Hepatocyte (in vitro differentiated cells): ENCODE results near the gene INSR. TPM values are rescaled to one million over a fixed set of nuclear protein-coding genes. Genes with fewer than 3 reads are reported as not detected.
"Not testable (repeated sequence)": the region's sequence is repeated elsewhere in the genome, so short reads cannot be mapped to it uniquely, and the experiment has no call there.

Source experiments
- DNase-seq: peaks from one replicate; pipeline ENCODE4 v3.0.0-alpha.2; 2016; ENCODE audit warnings: low spot score
- H2AFZ ChIP-seq: fragments of 200-600 bp; sonication (generic); 2 replicates; pipeline ENCODE4 v1.6.0; 2016; ENCODE audit warnings: antibody characterized with exemption, mild to moderate bottlenecking
- H3K27ac ChIP-seq: fragments of 200-600 bp; sonication (generic); 2 replicates; pipeline ENCODE4 v1.5.1; 2016; ENCODE audit warnings: mild to moderate bottlenecking
- H3K27me3 ChIP-seq: fragments of 200-600 bp; sonication (generic); 2 replicates; pipeline ENCODE4 v1.6.1; 2016
- H3K36me3 ChIP-seq: fragments of 200-600 bp; sonication (generic); replicated peaks from 2 replicates; pipeline ENCODE4 v1.5.1; 2016; ENCODE audit warnings: low read depth; ENCODE audit not compliant: insufficient read depth
- H3K4me1 ChIP-seq: fragments of 200-600 bp; sonication (generic); 2 replicates; pipeline ENCODE4 v1.5.1; 2016; ENCODE audit warnings: mild to moderate bottlenecking, moderate library complexity; ENCODE audit not compliant: insufficient read depth
- H3K4me2 ChIP-seq: fragments of 200-600 bp; sonication (generic); 2 replicates; pipeline ENCODE4 v1.6.0; 2016
- H3K4me3 ChIP-seq: fragments of 200-600 bp; sonication (generic); 2 replicates; pipeline ENCODE4 v1.5.1; 2016; ENCODE audit warnings: mild to moderate bottlenecking
- H3K79me2 ChIP-seq: fragments of 200-600 bp; sonication (generic); 2 replicates; pipeline ENCODE4 v1.6.0; 2017; ENCODE audit warnings: mild to moderate bottlenecking
- H3K9me2 ChIP-seq: fragments of 200-600 bp; sonication (generic); replicated peaks from 2 replicates; pipeline ENCODE4 v1.6.0; 2017; ENCODE audit warnings: mild to moderate bottlenecking; ENCODE audit not compliant: insufficient read depth
- H3K9me3 ChIP-seq: fragments of 200-600 bp; sonication (generic); 2 replicates; pipeline ENCODE4 v1.5.1; 2016; ENCODE audit warnings: low read depth, mild to moderate bottlenecking
- H4K20me1 ChIP-seq: fragments of 200-600 bp; sonication (generic); 2 replicates; pipeline ENCODE4 v1.6.0; 2016; ENCODE audit warnings: mild to moderate bottlenecking; ENCODE audit not compliant: insufficient read depth, poor library complexity, severe bottlenecking
- CTCF ChIP-seq: fragments of 200-600 bp; sonication (generic); IDR thresholded peaks from 2 replicates; pipeline ENCODE4 v1.5.1; 2016; ENCODE audit warnings: antibody characterized with exemption, mild to moderate bottlenecking; ENCODE audit not compliant: poor library complexity
- EZH2 ChIP-seq: fragments of 200-600 bp; sonication (generic); IDR thresholded peaks from 2 replicates; pipeline ENCODE4 v1.6.1; 2016; ENCODE audit warnings: antibody characterized with exemption, mild to moderate bottlenecking, borderline replicate concordance
- EZH2phosphoT487 ChIP-seq: fragments of 200-600 bp; sonication (generic); IDR thresholded peaks from one replicate; pipeline ENCODE4 v1.6.1; 2018; ENCODE audit warnings: antibody characterized with exemption, mild to moderate bottlenecking, low read depth, moderate library complexity; ENCODE audit not compliant: unreplicated experiment, severe bottlenecking
- WGBS: methylation state at CpG from one replicate; pipeline ENCODE4 v1.1.6; 2016; ENCODE audit warnings: low lambda C conversion rate; ENCODE audit errors: missing lambda C conversion rate; 5-methylcytosine and 5-hydroxymethylcytosine counted together
- polyA plus RNA-seq: library from polyadenylated mRNA; unstranded; fragments of >200 nt; fragmentation: Nextera tagmentation; extraction: Ambion mirVana; gene quantifications from 2 replicates; pipeline ENCODE4 v1.2.1, GENCODE V29; 2016
- total RNA-seq: library from RNA; depleted of rRNA; stranded (reverse); fragments of >200 nt; gene quantifications from 2 replicates; pipeline ENCODE4 v1.2.3, GENCODE V29; 2014

INSR gene
- total and polyA plus RNA-seq, 2 experiments from 2014 or later, result 17.0 to 59.0 TPM

DNA sequence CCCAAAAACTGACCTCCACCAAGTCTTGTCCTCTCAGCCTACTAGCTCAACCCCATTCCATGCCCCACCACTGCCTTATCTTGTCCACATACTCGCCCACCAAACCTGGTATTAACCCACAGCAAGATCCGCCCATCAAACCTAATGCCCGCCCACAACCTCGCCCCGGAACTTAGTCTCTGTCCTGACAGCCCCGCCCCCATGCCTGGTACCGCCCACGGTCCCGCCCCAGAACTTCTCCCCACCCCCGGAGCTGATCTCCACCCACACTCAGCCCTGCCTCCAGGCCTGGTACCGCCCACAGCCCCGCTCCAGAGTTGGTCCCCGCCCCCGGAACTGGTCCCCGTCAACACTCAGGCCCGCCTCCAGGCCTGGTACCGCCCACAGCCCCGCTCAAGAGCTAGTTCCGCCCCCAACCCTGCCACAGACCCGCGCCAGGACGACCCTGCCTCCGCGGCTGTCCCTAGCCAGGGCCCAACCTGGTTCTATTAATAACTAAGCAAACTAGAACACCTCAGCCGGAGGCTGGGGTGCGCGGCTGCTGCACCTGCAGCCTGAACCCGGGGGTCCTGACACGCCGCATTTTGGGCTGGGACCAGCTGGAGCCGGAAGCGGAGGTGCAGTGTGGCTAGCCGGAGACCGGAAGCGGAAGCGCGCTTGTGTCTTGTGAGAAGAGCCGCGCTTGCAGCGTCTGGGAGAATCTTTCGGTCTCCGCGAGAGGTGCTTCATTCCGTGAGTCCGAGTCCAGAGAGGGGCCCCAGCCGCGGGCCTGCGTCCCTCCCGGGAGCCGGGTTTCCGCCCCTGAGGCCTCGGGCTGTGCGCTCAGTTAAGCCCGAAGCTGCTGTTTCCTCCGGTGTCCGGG, 224.9 kb downstream of the INSR start, which contains the start of gene ZNF557:
Gene ZNF557 (plus strand): TSS at position 662 of the 862 bp plus-strand sequence. CDS start 5,372 bp downstream, outside the sequence.
- peaks cover 4% of the 10 kb centered on the region for H3K9me2 ChIP-seq
- H3K27ac ChIP-seq, result peak within 1 kb of the TSS; percentile 87
- peaks cover 8% of the 10 kb centered on the region for H3K36me3 ChIP-seq
- peaks cover 14% of the 10 kb centered on the region for H3K79me2 ChIP-seq
- TF ChIP-seq EZH2phosphoT487 (no peak), CTCF (no peak), EZH2 (no peak)
- peak within 1 kb of the TSS; percentile 87 for H3K4me3 ChIP-seq
- no peaks in the 10 kb centered on the region for H4K20me1 ChIP-seq
- H2AFZ ChIP-seq, result peak within 1 kb of the TSS; percentile 91
- H3K4me1 ChIP-seq, result peaks cover 5% of the 10 kb centered on the region
- H3K27me3 ChIP-seq, result no peaks in the 10 kb centered on the region
- H3K9me3 ChIP-seq, result peaks cover 7% of the 10 kb centered on the region
- 2% methylated on average over 50 of the region's 56 CpGs for WGBS
- peak within 1 kb of the TSS; percentile 91 for H3K4me2 ChIP-seq
- peak; percentile 99 for DNase-seq

DNA sequence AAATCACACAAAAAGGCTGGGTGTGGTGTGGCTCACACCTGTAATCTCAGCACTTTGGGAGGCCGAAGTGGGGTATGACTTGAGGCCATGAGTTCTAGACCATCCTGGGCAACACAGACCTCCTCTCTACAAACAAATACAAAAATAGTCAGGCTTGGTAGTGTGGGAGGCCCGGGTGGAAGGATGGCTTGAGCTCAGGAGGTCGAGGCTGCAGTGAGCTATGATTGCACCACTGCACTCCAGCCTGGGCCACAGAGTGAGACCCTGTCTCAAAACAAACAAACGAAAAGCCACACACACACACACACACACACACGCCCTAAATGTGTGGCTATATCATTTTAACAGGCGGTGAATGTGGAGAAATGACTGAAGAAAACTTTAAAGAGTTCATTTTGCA, 225.6 kb downstream of the INSR start:
- WGBS, result 87% methylated on average over 6 of the region's 6 CpGs
- no peak for DNase-seq
- Histone ChIP-seq H3K4me2 (peak overlapping the region; percentile 66), H3K79me2 (peaks cover 14% of the 10 kb centered on the region), H4K20me1 (no peaks in the 10 kb centered on the region), H3K4me1 (peaks cover 5% of the 10 kb centered on the region), H3K27me3 (no peaks in the 10 kb centered on the region), H3K36me3 (peaks cover 8% of the 10 kb centered on the region), H3K9me3 (peaks cover 7% of the 10 kb centered on the region), H3K9me2 (peaks cover 4% of the 10 kb centered on the region), H3K4me3 (no peak overlapping the region), H3K27ac (no peak overlapping the region), H2AFZ (peak overlapping the region; percentile 18)
- TF ChIP-seq EZH2phosphoT487, result no peak
- no peak for TF ChIP-seq EZH2
- TF ChIP-seq CTCF, result no peak

- peaks cover 7% of the 10 kb centered on the region for H3K9me3 ChIP-seq
- H3K36me3 ChIP-seq, result peaks cover 7% of the 10 kb centered on the region
- peaks cover 5% of the 10 kb centered on the region for H3K4me1 ChIP-seq
- no peak for DNase-seq
- H4K20me1 ChIP-seq, result no peaks in the 10 kb centered on the region
- no peak overlapping the region for H2AFZ ChIP-seq
- H3K4me2 ChIP-seq, result no peak overlapping the region
- H3K79me2 ChIP-seq, result peaks cover 14% of the 10 kb centered on the region
- H3K27me3 ChIP-seq, result no peaks in the 10 kb centered on the region
- TF ChIP-seq EZH2 (no peak), CTCF (no peak), EZH2phosphoT487 (no peak)
- no peak overlapping the region for H3K4me3 ChIP-seq
- H3K27ac ChIP-seq, result no peak overlapping the region
- 89% methylated on average over 2 of the region's 2 CpGs for WGBS
- peaks cover 4% of the 10 kb centered on the region for H3K9me2 ChIP-seq
Measured at GRCh38 chr19:7067716-7068115, 226.5 kb downstream of the INSR start.

DNA sequence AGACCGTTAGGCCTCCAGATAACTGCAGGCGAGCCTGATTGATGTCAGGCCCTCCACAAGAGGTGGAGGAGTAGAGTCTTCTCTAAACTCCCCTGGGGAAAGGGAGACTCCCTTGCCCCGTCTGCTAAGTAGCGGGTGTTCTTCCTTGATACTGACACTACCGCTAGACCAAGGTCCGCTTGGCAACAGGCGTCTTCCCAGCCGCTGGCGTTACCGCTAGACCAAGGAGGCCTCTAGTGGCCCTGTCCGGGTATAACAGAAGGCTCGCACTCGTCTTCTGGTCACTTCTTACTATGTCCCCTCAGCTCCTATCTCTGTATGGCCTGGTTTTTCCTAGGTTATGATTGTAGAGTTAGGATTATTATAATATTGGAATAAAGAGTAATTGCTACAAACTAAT, 227.1 kb downstream of the INSR start:
- 61% methylated on average over 13 of the region's 13 CpGs for WGBS
- DNase-seq, result peak; percentile 22

More for the DNA sequence above, 227.1 kb downstream of the INSR start:
- not testable (repeated sequence) for H3K4me1 ChIP-seq, H3K27me3 ChIP-seq, H3K4me3 ChIP-seq, H2AFZ ChIP-seq, H3K36me3 ChIP-seq, H4K20me1 ChIP-seq, H3K9me2 ChIP-seq, H3K4me2 ChIP-seq, H3K27ac ChIP-seq, H3K9me3 ChIP-seq
- H3K79me2 ChIP-seq, result peaks cover 14% of the 10 kb centered on the region
